CD4-positive, alpha-beta memory T cell (primary cell): Measurements from ENCODE around the gene PLXND1. TPM values are rescaled to one million over a fixed set of nuclear protein-coding genes. Genes with fewer than 3 reads are reported as not detected.

Experiments used
- CTCF ChIA-PET: fragments of 350-600 bp; sonication (Branson Sonifier 250); formaldehyde crosslinking; loops from one replicate; lab custom pipeline; 2021; ENCODE audit warnings: inconsistent platforms; ENCODE audit not compliant: partially characterized antibody; lab: Charles Lee
- POLR2A ChIA-PET: fragments of 350-600 bp; sonication (Branson Sonifier 250); formaldehyde crosslinking; loops from one replicate; lab custom pipeline; 2021; ENCODE audit not compliant: partially characterized antibody; lab: Charles Lee
- DNase-seq, 5 donors: peaks; one replicate each; pipeline versions ENCODE4 v3.0.0 to v3.0.0-alpha.2; 2020 to 2022; ENCODE audit warnings: mixed read lengths in 1 of 5
- H3K27ac ChIP-seq: one replicate; pipeline ENCODE4 v1.7.0; 2013; ENCODE audit warnings: low read depth, low read length
- H3K27me3 ChIP-seq: 2 replicates; pipeline ENCODE4 v1.7.0; 2013; ENCODE audit warnings: mild to moderate bottlenecking, low read length, moderate library complexity; ENCODE audit not compliant: insufficient read depth
- H3K36me3 ChIP-seq: 2 replicates; pipeline ENCODE4 v1.7.0; 2013; ENCODE audit warnings: mild to moderate bottlenecking, low read length, moderate library complexity; ENCODE audit not compliant: insufficient read depth
- H3K4me1 ChIP-seq: 2 replicates; pipeline ENCODE4 v1.7.0; 2013; ENCODE audit warnings: mild to moderate bottlenecking, low read length, moderate library complexity; ENCODE audit not compliant: insufficient read depth
- H3K4me3 ChIP-seq, 2 donors: one replicate each; pipeline ENCODE4 v1.7.0; 2013; ENCODE audit warnings: low read length in 2 of 2, mild to moderate bottlenecking in 1 of 2
- H3K9me3 ChIP-seq, 2 donors: one replicate each; pipeline ENCODE4 v1.7.0; 2013; ENCODE audit warnings: low read length in 2 of 2, control low read depth in 1 of 2; ENCODE audit not compliant: control insufficient read depth in 1 of 2
- H3K27ac Mint-ChIP-seq, 7 donors: one replicate each; pipeline ENCODE4 v1.8.0; 2020 to 2021; ENCODE audit warnings: mixed read lengths in 7 of 7, mild to moderate bottlenecking in 6 of 7, inconsistent platforms in 3 of 7, moderate library complexity in 3 of 7
- H3K27me3 Mint-ChIP-seq, 2 donors: one replicate each; pipeline ENCODE4 v1.8.0; 2020 to 2021; ENCODE audit warnings: mixed read lengths in 2 of 2
- H3K36me3 Mint-ChIP-seq, 2 donors: one replicate each; pipeline ENCODE4 v1.8.0; 2020 to 2021; ENCODE audit warnings: mixed read lengths in 2 of 2, inconsistent platforms in 1 of 2, mild to moderate bottlenecking in 1 of 2
- H3K4me1 Mint-ChIP-seq, 4 donors: one replicate each; pipeline ENCODE4 v1.8.0; 2020 to 2021; ENCODE audit warnings: mixed read lengths in 4 of 4, mild to moderate bottlenecking in 1 of 4
- H3K4me3 Mint-ChIP-seq, 8 donors: one replicate each; pipeline ENCODE4 v1.8.0; 2020 to 2021; ENCODE audit warnings: mixed read lengths in 8 of 8, mild to moderate bottlenecking in 7 of 8, moderate library complexity in 6 of 8, inconsistent platforms in 3 of 8
- H3K9me3 Mint-ChIP-seq, 8 donors: one replicate each; pipeline ENCODE4 v1.8.0; 2020 to 2021; ENCODE audit warnings: mixed read lengths in 8 of 8, mild to moderate bottlenecking in 5 of 8, inconsistent platforms in 3 of 8, moderate library complexity in 1 of 8
- intact Hi-C: fragments of 100-400 bp; cut with micrococcal nuclease; formaldehyde crosslinking; loops from one replicate; pipeline ENCODE4 v1.15.1; 2023
- polyA plus RNA-seq, 2 donors: library from polyadenylated mRNA; unstranded; fragments of 300-500 nt; fragmentation: Illumina TruSeq; gene quantifications; one replicate each; pipeline ENCODE4 v1.2.3, GENCODE V29; 2021
- total RNA-seq, 2 experiments: library from RNA; stranded (reverse); gene quantifications; one replicate each; pipeline ENCODE4 v1.2.3, GENCODE V29; 2021

PLXND1 gene
- total and polyA plus RNA-seq, 4 experiments from 2014 or later, result 0.03 to 72.5 (median 40.1) TPM

DNA sequence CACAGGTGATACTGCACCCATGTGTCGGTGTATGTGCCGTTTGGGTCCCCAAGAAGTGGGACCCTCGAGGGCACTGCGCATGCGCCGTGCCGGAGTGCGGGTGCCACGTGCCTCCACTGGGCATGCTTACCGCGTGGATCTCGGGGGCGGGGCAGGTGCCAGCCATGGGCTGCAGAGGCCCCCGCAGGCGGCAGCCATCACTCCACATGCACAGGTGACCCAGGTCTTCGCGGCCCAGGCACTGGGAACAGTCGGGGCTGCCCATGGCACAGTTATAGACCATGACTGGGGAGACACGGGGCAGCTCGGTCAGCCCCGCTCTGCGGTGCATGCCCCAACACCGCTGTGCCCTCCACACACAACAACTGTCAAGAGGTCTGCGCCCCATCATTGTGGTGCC, 32.3 kb downstream of the PLXND1 start:
- no peaks in the 10 kb centered on the region for H3K27me3 Mint-ChIP-seq
- intact Hi-C loops, result no loop called here
- Histone ChIP-seq H3K27me3 (no peaks in the 10 kb centered on the region), H3K9me3 (no peaks in the 10 kb centered on the region), H3K36me3 (no peaks in the 10 kb centered on the region), H3K4me1 (peaks cover 49% of the 10 kb centered on the region), H3K27ac (no peak overlapping the region), H3K4me3 (no peak overlapping the region)
- ChIA-PET CTCF (no interaction called here), POLR2A (interaction anchor here (6.2 kb wide), 1 partner anchor 31 kb away, joined by 154 read pairs; the partner anchor contains the start of gene PLXND1)
- H3K9me3 Mint-ChIP-seq, result peaks cover 0 to 2% (median 0%) of the 10 kb centered on the region in 8 donors
- no peak for DNase-seq
- peak overlapping the region in 5 of 7 donors; percentile 60 to 95 (median 75) for H3K27ac Mint-ChIP-seq
- H3K36me3 Mint-ChIP-seq, result peaks cover 2 to 7% of the 10 kb centered on the region in 2 donors
- no peak overlapping the region for H3K4me3 Mint-ChIP-seq
- H3K4me1 Mint-ChIP-seq, result peaks cover 14 to 53% (median 35%) of the 10 kb centered on the region in 4 donors

DNA sequence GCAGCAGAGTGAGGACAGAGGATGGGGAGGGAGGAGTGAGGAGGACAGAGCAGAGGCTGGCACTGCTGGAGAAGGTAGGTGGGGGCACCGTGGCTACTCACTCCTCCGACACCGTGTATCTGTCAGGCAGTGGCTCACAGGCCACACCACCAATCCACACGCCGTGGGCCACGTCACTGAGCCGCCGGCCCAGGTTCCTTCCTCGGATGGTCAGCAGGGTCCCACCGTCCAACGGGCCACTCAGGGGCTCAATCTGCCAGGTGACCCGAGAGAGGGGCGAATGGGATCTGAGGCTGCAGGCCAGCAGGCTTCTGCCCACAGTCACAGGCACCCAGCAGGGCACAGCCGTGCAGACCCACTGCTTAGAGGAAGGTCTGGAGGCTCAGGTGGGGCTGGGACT, 33.0 kb downstream of the PLXND1 start:
- Mint-ChIP-seq H3K4me3 (no peak overlapping the region), H3K4me1 (peaks cover 15 to 52% (median 35%) of the 10 kb centered on the region in 4 donors), H3K36me3 (peaks cover 2 to 7% of the 10 kb centered on the region in 2 donors), H3K27me3 (no peaks in the 10 kb centered on the region), H3K9me3 (peaks cover 0 to 2% (median 0%) of the 10 kb centered on the region in 8 donors), H3K27ac (peak overlapping the region in 4 of 7 donors; percentile 74 to 91 (median 86))
- Histone ChIP-seq H3K4me3 (no peak overlapping the region), H3K4me1 (peaks cover 42% of the 10 kb centered on the region), H3K27me3 (no peaks in the 10 kb centered on the region), H3K27ac (no peak overlapping the region), H3K9me3 (no peaks in the 10 kb centered on the region), H3K36me3 (no peaks in the 10 kb centered on the region)
- intact Hi-C loops, result no loop called here
- ChIA-PET CTCF (no interaction called here), POLR2A (no interaction called here)
- DNase-seq, result no peak

- peaks cover 13 to 48% (median 29%) of the 10 kb centered on the region in 4 donors for H3K4me1 Mint-ChIP-seq
- Histone ChIP-seq H3K27me3 (no peaks in the 10 kb centered on the region), H3K36me3 (no peaks in the 10 kb centered on the region), H3K4me3 (no peak overlapping the region), H3K4me1 (peaks cover 33% of the 10 kb centered on the region), H3K27ac (no peak overlapping the region), H3K9me3 (no peaks in the 10 kb centered on the region)
- no peak for DNase-seq
- H3K27ac Mint-ChIP-seq, result peak overlapping the region in 2 of 7 donors; percentile 78 to 81
- POLR2A ChIA-PET, result no interaction called here
- CTCF ChIA-PET, result no interaction called here
- peaks cover 0 to 2% (median 0%) of the 10 kb centered on the region in 8 donors for H3K9me3 Mint-ChIP-seq
- H3K27me3 Mint-ChIP-seq, result no peaks in the 10 kb centered on the region
- intact Hi-C loops, result no loop called here
- H3K4me3 Mint-ChIP-seq, result no peak overlapping the region
- H3K36me3 Mint-ChIP-seq, result peaks cover 2 to 7% of the 10 kb centered on the region in 2 donors
Observed at GRCh38 chr3:129572603-129573002, 33.9 kb downstream of the PLXND1 start.

GRCh38 chr3:129571605-129572547, 34.6 kb downstream of the PLXND1 start:
- H3K27ac ChIP-seq, result no peak overlapping the region
- H3K4me3 ChIP-seq, result no peak overlapping the region
- intact Hi-C loops, result no loop called here
- Mint-ChIP-seq H3K27me3 (no peaks in the 10 kb centered on the region), H3K4me1 (peaks cover 11 to 42% (median 25%) of the 10 kb centered on the region in 4 donors), H3K27ac (peak overlapping the region in 4 of 7 donors; percentile 41 to 82 (median 60)), H3K9me3 (peaks cover 0 to 2% (median 0%) of the 10 kb centered on the region in 8 donors), H3K36me3 (peaks cover 2 to 7% of the 10 kb centered on the region in 2 donors), H3K4me3 (no peak overlapping the region)
- peaks cover 27% of the 10 kb centered on the region for H3K4me1 ChIP-seq
- DNase-seq, result no peak
- ChIA-PET POLR2A (no interaction called here), CTCF (no interaction called here)
- H3K36me3 ChIP-seq, result no peaks in the 10 kb centered on the region
- H3K27me3 ChIP-seq, result no peaks in the 10 kb centered on the region
- H3K9me3 ChIP-seq, result no peaks in the 10 kb centered on the region

- Mint-ChIP-seq H3K36me3 (peaks cover 4 to 7% of the 10 kb centered on the region in 2 donors), H3K4me3 (no peak overlapping the region), H3K27ac (peak overlapping the region in 4 of 7 donors; percentile 55 to 67 (median 65)), H3K9me3 (peaks cover 0 to 2% (median 0%) of the 10 kb centered on the region in 8 donors), H3K27me3 (no peaks in the 10 kb centered on the region), H3K4me1 (peaks cover 0 to 22% (median 7%) of the 10 kb centered on the region in 4 donors)
- Histone ChIP-seq H3K27me3 (no peaks in the 10 kb centered on the region), H3K4me3 (no peak overlapping the region), H3K9me3 (no peaks in the 10 kb centered on the region), H3K27ac (no peak overlapping the region), H3K36me3 (no peaks in the 10 kb centered on the region), H3K4me1 (peaks cover 7% of the 10 kb centered on the region)
- intact Hi-C loops, result no loop called here
- CTCF ChIA-PET, result no interaction called here
- no peak for DNase-seq
- POLR2A ChIA-PET, result interaction anchor here (0.8 to 1.0 kb wide), 2 partner anchors 8 to 11 kb away, joined by 3 read pairs; no protein-coding TSS in a partner anchor
Observed at GRCh38 chr3:129569856-129570255, 36.6 kb downstream of the PLXND1 start.

GRCh38 chr3:129567939-129568338, 38.5 kb downstream of the PLXND1 start:
- Mint-ChIP-seq H3K27me3 (no peaks in the 10 kb centered on the region), H3K36me3 (peaks cover 4% of the 10 kb centered on the region in 2 donors), H3K27ac (peak overlapping the region in 3 of 7 donors; percentile 29 to 88 (median 69)), H3K9me3 (no peaks in the 10 kb centered on the region), H3K4me1 (peaks cover 0 to 16% (median 4%) of the 10 kb centered on the region in 4 donors), H3K4me3 (no peak overlapping the region)
- intact Hi-C loops, result loop anchor here (1.0 kb wide), 1 partner anchor 37 kb away; no protein-coding TSS in a partner anchor
- H3K27ac ChIP-seq, result no peak overlapping the region
- no peaks in the 10 kb centered on the region for H3K4me1 ChIP-seq
- H3K9me3 ChIP-seq, result no peaks in the 10 kb centered on the region
- no peak for DNase-seq
- no peaks in the 10 kb centered on the region for H3K36me3 ChIP-seq
- POLR2A ChIA-PET, result interaction anchor here (1.7 to 4.4 kb wide), 2 partner anchors 9 to 37 kb away, joined by 5 to 24 read pairs; no protein-coding TSS in a partner anchor
- CTCF ChIA-PET, result interaction anchor here (1.9 kb wide), 1 partner anchor 78 kb away, joined by 6 read pairs; no protein-coding TSS in a partner anchor
- no peak overlapping the region for H3K4me3 ChIP-seq
- H3K27me3 ChIP-seq, result no peaks in the 10 kb centered on the region
